ENCODE measurements around the gene CRHR1. TPM values are rescaled to one million over a fixed set of nuclear protein-coding genes. Genes with fewer than 3 reads are reported as not detected.

The CRHR1 gene
- total and polyA plus RNA-seq, 4 donors = not detected

- WGBS, 2 donors = 66 to 72% methylated on average over 6 of the region's 6 CpGs
- H3K4me3 ChIP-seq = no peak overlapping the region
- H3K27ac ChIP-seq (ENCODE audit: low read depth in 1 of 2, low read length in 1 of 2) = no peak overlapping the region
- no peaks in the 10 kb centered on the region for H3K9me3 ChIP-seq (ENCODE audit: control insufficient read depth in 4 of 4, insufficient read depth in 3 of 4, low read length in 3 of 4)
- no peak for TF ChIP-seq CTCF (IDR thresholded peaks at IDR 0.05; ENCODE audit: control extremely low read depth, extremely low read depth)
- peaks cover 0 to 27% (median 18%) of the 10 kb centered on the region in 3 donors for H3K27me3 ChIP-seq (ENCODE audit: control insufficient read depth in 3 of 3, insufficient read depth in 3 of 3, low read length in 2 of 3)
- H3K36me3 ChIP-seq (ENCODE audit: control insufficient read depth in 4 of 4, insufficient read depth in 4 of 4, low read length in 4 of 4) = no peaks in the 10 kb centered on the region
- H3K4me1 ChIP-seq (ENCODE audit: control insufficient read depth in 5 of 5, insufficient read depth in 5 of 5, low read length in 5 of 5) = no peaks in the 10 kb centered on the region
- ATAC-seq (ENCODE audit: insufficient read depth, low FRiP score) (no peak), DNase-seq (no peak)
- H3K9ac ChIP-seq (ENCODE audit: insufficient read depth in 1 of 2, low read length in 2 of 2) = no peak overlapping the region
Measured at GRCh38 chr17:45794840-45795239, 10.7 kb downstream of the CRHR1 start.

GRCh38 chr17:45800816-45801215 lies 16.7 kb downstream of the CRHR1 start:
- Histone ChIP-seq H3K36me3 (ENCODE audit: control insufficient read depth in 4 of 4, insufficient read depth in 4 of 4, low read length in 4 of 4) (no peaks in the 10 kb centered on the region), H3K27ac (ENCODE audit: low read depth in 1 of 2, low read length in 1 of 2) (no peak overlapping the region), H3K9me3 (ENCODE audit: control insufficient read depth in 4 of 4, insufficient read depth in 3 of 4, low read length in 3 of 4) (peaks cover 0 to 2% (median 0%) of the 10 kb centered on the region in 4 donors), H3K27me3 (ENCODE audit: control insufficient read depth in 3 of 3, insufficient read depth in 3 of 3, low read length in 2 of 3) (peaks cover 0 to 19% (median 8%) of the 10 kb centered on the region in 3 donors), H3K9ac (ENCODE audit: insufficient read depth in 1 of 2, low read length in 2 of 2) (no peak overlapping the region), H3K4me3 (no peak overlapping the region), H3K4me1 (ENCODE audit: control insufficient read depth in 5 of 5, insufficient read depth in 5 of 5, low read length in 5 of 5) (no peaks in the 10 kb centered on the region)
- no peak for DNase-seq
- ATAC-seq (ENCODE audit: insufficient read depth, low FRiP score) = no peak
- TF ChIP-seq CTCF (IDR thresholded peaks at IDR 0.05; ENCODE audit: control extremely low read depth, extremely low read depth) = no peak
- WGBS, 2 donors = 34 to 48% methylated on average over 2 of the region's 2 CpGs

- ATAC-seq (ENCODE audit: insufficient read depth, low FRiP score) = no peak
- DNase-seq = no peak
- Histone ChIP-seq H3K4me3 (no peak overlapping the region), H3K4me1 (ENCODE audit: control insufficient read depth in 5 of 5, insufficient read depth in 5 of 5, low read length in 5 of 5) (no peaks in the 10 kb centered on the region), H3K27me3 (ENCODE audit: control insufficient read depth in 3 of 3, insufficient read depth in 3 of 3, low read length in 2 of 3) (peaks cover 0 to 19% (median 11%) of the 10 kb centered on the region in 3 donors), H3K27ac (ENCODE audit: low read depth in 1 of 2, low read length in 1 of 2) (no peak overlapping the region), H3K9me3 (ENCODE audit: control insufficient read depth in 4 of 4, insufficient read depth in 3 of 4, low read length in 3 of 4) (peaks cover 0 to 2% (median 0%) of the 10 kb centered on the region in 4 donors), H3K9ac (ENCODE audit: insufficient read depth in 1 of 2, low read length in 2 of 2) (no peak overlapping the region), H3K36me3 (ENCODE audit: control insufficient read depth in 4 of 4, insufficient read depth in 4 of 4, low read length in 4 of 4) (no peaks in the 10 kb centered on the region)
- WGBS, 2 donors = 70 to 84% methylated on average over 8 of the region's 8 CpGs
- no peak for TF ChIP-seq CTCF (IDR thresholded peaks at IDR 0.05; ENCODE audit: control extremely low read depth, extremely low read depth)
Measured at GRCh38 chr17:45801421-45801820, 17.3 kb downstream of the CRHR1 start.

- Histone ChIP-seq H3K9me3 (ENCODE audit: control insufficient read depth in 4 of 4, insufficient read depth in 3 of 4, low read length in 3 of 4) (no peaks in the 10 kb centered on the region), H3K9ac (ENCODE audit: insufficient read depth in 1 of 2, low read length in 2 of 2) (no peak overlapping the region), H3K27ac (ENCODE audit: low read depth in 1 of 2, low read length in 1 of 2) (no peak overlapping the region), H3K36me3 (ENCODE audit: control insufficient read depth in 4 of 4, insufficient read depth in 4 of 4, low read length in 4 of 4) (no peaks in the 10 kb centered on the region), H3K4me3 (no peak overlapping the region), H3K4me1 (ENCODE audit: control insufficient read depth in 5 of 5, insufficient read depth in 5 of 5, low read length in 5 of 5) (no peaks in the 10 kb centered on the region), H3K27me3 (ENCODE audit: control insufficient read depth in 3 of 3, insufficient read depth in 3 of 3, low read length in 2 of 3) (peaks cover 0 to 17% (median 2%) of the 10 kb centered on the region in 3 donors)
- ATAC-seq (ENCODE audit: insufficient read depth, low FRiP score) = no peak
- DNase-seq = no peak
- no peak for TF ChIP-seq CTCF (IDR thresholded peaks at IDR 0.05; ENCODE audit: control extremely low read depth, extremely low read depth)
- 80 to 88% methylated on average over 1 of the region's 1 CpG for WGBS, 2 donors
Measured at GRCh38 chr17:45808845-45809244, 24.7 kb downstream of the CRHR1 start.

Measured in lung (tissue), 12 donors.